GM21390 (cell line): Measurements from ENCODE around the gene TBX21.

Experiments
- ATAC-seq: cut with Tn5 transposase; IDR thresholded peaks from one replicate; pipeline ENCODE4 v1.9.1; 2021; ENCODE audit not compliant: unreplicated experiment

Gene TBX21

GRCh38 chr17:47712330-47713023 is 20.6 kb upstream of the TBX21 start:
- no peak for ATAC-seq

DNA sequence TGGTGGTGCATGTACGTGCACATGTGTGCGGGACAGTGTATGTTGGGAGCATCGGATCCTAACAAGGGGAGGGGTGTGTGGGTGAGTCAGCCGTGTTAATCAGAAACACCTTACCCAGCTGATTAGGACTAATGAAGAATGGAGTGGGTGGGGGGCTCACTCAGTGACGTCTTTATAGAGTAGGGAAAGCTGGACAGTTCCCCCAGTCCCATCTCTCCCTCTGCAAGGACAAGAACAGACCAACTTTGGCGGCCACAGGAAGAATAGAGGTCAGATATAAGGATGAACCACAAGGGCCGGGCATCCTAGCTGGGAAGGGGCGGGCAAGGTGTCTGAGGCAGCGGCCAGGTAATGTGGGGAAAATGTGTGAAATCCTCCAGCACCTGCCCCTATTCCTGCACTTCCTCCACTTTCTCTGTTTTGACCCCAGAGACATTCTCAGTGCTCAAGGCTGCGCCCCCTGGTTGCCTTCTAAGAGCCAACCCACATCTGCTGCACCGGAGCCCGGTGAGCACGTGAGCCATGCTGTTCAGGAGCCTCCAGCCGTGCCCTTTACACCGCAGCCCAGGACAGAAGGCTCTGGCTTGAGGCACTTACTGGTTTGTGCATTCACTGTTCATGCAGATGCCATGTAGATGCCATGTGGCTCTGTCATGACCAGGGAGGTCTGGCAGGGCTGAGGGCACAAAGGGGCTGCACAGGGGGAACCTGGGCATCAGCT is 18.9 kb upstream of the TBX21 start:
- ATAC-seq, result no peak

- ATAC-seq, result no peak
Measured at GRCh38 chr17:47714773-47715396, 18.2 kb upstream of the TBX21 start.

- ATAC-seq, result no peak
Measured at GRCh38 chr17:47715669-47716325, 17.2 kb upstream of the TBX21 start.

DNA sequence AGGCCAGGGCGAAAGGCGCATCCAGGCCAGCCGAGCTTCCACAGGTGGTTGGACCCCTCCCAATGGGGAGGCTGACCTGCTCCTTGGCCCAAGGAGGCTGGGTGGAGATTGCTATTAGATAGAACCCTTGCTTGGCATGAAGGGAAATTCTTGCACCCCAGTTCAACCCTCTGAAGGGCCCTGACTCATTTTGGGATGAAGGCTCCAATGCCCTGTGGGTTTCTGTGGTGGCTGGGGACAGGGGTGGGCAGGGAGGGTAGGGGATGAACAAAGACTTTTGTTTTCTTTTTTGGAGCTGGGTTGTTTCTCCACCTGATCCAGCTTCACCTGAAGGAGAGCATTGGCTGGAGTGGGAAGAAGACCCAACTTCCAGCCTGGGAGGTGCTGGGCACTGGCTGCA is 16.7 kb upstream of the TBX21 start:
- ATAC-seq, result no peak

DNA sequence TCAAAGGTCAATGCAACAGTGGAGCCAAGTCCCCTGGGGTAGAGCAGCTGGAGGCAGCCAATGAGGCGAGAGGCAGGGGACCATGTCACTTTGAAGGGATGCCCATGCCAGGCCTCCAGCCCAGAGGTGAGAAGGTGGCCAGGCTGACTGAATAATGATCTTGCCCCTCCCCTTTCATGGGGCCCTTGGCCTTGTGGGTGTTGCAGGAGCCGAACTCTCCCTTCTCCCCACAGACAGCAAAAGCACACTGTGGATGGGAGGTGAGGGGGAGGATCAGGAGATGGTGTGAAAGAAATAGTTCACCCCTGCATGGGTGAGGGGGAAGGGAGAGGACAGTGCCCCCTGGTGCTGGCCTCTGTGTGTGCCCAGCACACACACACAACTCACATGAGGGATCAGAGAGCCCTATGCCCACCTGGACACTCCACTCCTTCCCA is 15.8 kb upstream of the TBX21 start:
- ATAC-seq, result no peak

- ATAC-seq, result no peak
Measured at GRCh38 chr17:47717979-47718621, 14.9 kb upstream of the TBX21 start.

- no peak for ATAC-seq
Measured at GRCh38 chr17:47718634-47719405, 14.2 kb upstream of the TBX21 start.

DNA sequence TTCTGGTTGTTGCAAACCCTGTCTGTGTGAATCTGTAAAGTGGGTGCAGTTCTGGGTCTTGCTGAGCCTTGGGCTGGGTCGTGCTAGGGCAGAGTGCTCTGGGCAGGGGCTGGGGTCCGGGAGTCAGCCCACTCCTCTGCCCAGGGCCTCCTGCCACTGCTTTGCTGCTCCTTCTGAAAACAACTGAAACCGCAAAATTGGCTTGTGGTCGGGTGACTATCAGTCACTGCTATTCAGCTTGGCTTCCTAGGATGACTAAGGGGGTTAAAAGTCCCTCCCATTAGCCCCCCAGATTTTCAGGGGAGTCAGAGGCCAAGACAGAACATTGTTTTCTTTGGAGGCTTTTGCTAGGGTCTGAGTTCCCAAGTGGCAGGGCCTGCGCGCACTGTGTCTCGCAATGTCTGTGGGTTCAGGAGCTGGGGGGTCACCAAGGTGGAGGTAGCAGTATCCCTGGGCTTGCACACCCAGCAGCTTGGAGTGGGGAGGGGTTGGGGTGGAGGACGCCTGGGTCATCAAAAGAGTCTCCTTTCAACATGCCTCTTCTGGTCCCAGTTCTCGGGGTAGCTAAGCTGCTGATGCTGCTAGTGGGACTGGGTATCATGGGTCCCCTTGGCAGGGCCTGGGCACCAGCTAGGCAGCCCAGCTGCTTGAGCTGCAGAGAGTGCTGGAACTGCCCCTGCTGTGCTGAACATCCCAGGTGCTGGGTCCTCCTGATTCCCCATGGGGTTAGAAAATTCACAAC is 13.5 kb upstream of the TBX21 start:
- ATAC-seq, result no peak

GRCh38 chr17:47720196-47720595 is 12.8 kb upstream of the TBX21 start:
- no peak for ATAC-seq

GRCh38 chr17:47720754-47721533 is 12.1 kb upstream of the TBX21 start:
- no peak for ATAC-seq

- no peak for ATAC-seq
Measured at GRCh38 chr17:47721725-47722124, 11.3 kb upstream of the TBX21 start.

DNA sequence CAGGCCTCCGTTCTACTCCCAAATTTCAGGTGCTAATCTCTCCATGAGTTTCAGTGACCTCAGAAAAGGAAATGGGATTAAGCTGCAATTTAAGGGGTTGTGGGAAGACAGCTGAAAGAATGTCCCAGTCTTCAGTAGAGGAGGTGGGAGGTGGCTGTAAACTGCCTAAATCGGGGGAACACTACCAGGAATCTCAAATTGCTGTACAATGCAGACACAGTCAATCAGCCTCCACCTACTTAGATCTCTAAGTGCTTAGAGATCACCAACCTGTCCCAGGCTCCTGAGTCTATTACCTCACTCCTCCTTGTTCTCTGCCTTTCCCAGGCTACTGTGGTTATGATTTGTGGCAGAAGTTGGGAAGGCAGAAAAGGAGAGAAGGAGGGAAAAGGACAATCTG is 8.3 kb upstream of the TBX21 start:
- no peak for ATAC-seq

- no peak for ATAC-seq
Measured at GRCh38 chr17:47725446-47726111, 7.5 kb upstream of the TBX21 start.

- no peak for ATAC-seq
Measured at GRCh38 chr17:47726796-47727703, 6.0 kb upstream of the TBX21 start.

- ATAC-seq, result no peak
Measured at GRCh38 chr17:47727704-47728036, 5.4 kb upstream of the TBX21 start.

- no peak for ATAC-seq
Measured at GRCh38 chr17:47728214-47728877, 4.7 kb upstream of the TBX21 start.
